NCI-H1417 (cell line): ENCODE measurements around the gene DZIP1L.
"Not testable (repeated sequence)": the region's sequence is repeated elsewhere in the genome, so short reads cannot be mapped to it uniquely, and the experiment has no call there.

Experiments
- DNase-seq, 3 experiments: peaks; one replicate each; lab custom pipeline; 2025; lab: John Stamatoyannopoulos, UW

Gene DZIP1L, protein sequence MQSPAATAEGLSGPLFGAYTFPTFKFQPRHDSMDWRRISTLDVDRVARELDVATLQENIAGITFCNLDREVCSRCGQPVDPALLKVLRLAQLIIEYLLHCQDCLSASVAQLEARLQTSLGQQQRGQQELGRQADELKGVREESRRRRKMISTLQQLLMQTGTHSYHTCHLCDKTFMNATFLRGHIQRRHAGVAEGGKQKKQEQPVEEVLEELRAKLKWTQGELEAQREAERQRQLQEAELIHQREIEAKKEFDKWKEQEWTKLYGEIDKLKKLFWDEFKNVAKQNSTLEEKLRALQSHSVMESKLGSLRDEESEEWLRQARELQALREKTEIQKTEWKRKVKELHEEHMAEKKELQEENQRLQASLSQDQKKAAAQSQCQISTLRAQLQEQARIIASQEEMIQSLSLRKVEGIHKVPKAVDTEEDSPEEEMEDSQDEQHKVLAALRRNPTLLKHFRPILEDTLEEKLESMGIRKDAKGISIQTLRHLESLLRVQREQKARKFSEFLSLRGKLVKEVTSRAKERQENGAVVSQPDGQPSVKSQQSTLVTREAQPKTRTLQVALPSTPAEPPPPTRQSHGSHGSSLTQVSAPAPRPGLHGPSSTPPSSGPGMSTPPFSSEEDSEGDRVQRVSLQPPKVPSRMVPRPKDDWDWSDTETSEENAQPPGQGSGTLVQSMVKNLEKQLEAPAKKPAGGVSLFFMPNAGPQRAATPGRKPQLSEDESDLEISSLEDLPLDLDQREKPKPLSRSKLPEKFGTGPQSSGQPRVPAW

GRCh38 chr3:138114988-138115971 is at the start of gene DZIP1L:
DZIP1L (minus strand) TSS chr3:138115608; CDS start chr3:138103971, 11,637 bp downstream.
- peak; percentile 58 to 81 (median 69) for DNase-seq

GRCh38 chr3:138165061-138165460 is 49.7 kb upstream of the DZIP1L start:
- DNase-seq = no peak

DNA sequence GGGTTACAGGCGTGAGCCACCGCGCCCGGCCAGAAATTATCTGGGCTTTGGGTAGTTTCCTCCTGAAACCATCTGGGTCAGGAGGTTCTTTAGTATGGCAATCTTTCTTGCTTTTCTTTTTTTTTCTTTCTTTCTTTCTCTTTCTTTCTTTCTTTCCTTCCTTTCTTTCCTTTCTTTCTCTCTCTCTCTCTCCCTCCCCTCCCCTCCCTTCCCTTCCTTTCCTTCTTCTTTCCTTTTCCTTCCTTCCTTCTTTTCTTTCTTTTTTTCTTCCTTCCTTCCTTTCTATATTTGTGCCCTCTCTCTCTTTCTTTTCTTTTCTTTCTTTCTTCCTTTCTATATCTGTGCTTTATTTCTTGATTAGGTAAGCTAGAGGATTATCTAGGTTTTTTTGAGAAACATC is 42.3 kb upstream of the DZIP1L start:
- DNase-seq = no peak

DNA sequence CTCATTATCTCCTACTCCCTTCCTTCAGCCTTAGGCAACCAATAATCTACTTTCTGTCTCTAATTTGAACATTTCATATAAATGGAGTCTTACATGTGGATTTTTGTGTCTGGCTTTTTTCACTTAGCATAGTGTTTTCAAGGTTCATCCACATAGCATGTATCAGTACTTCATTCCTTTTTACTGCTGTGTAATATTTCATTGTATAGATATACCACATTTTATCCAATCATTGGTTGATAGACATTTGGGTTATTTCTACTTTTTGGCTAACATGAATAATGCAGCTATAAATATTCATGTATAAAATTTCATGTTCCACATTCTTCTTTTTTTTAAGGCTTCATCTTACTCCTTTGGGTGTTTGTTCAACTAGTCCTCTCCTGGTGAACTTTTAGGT is 39.1 kb upstream of the DZIP1L start:
- DNase-seq = no peak

DNA sequence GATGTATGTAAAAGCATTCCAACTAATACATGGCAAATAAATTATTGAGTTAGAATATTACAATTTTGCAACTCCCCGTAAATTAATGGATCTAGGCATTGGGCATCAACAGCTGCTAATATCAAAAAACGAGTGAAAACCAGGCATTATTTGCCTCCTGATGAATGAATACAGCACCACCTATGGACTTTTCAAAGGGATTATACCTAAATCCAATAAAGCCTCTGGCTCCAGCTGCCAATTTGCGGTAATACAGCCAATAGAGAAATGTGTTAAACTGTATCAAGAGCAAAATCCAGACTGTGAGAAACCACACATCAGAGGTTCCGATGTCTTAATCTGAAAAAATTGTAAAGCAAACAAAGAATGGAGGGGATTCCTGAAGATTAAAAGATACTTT is 33.1 kb upstream of the DZIP1L start:
- DNase-seq = no peak

GRCh38 chr3:138142181-138142580 is 26.8 kb upstream of the DZIP1L start:
- DNase-seq = not testable (repeated sequence)

- DNase-seq = no peak
Measured at GRCh38 chr3:138140940-138141339, 25.5 kb upstream of the DZIP1L start.

DNA sequence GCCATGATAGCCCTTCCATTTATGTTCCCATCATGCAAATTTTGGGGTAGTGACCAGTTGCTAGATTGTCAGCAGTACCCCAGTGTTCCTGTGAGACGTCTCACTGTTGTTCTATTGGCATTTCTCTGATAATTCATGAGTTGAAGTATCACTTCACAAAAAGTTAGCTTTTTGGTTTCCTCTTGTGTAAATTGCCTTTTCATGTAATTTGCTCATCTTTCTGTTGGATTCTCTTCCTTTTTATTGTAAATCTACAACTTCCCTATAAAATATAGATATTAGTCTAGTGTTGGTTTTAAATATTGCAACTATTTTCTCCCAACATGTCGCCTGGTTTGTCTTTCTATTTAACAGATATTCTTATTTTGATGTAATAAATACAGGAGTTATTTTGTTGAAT is 24.3 kb upstream of the DZIP1L start:
- no peak for DNase-seq

GRCh38 chr3:138137861-138138260 is 22.5 kb upstream of the DZIP1L start:
- no peak for DNase-seq

GRCh38 chr3:138136201-138136600 is 20.8 kb upstream of the DZIP1L start:
- no peak for DNase-seq

DNA sequence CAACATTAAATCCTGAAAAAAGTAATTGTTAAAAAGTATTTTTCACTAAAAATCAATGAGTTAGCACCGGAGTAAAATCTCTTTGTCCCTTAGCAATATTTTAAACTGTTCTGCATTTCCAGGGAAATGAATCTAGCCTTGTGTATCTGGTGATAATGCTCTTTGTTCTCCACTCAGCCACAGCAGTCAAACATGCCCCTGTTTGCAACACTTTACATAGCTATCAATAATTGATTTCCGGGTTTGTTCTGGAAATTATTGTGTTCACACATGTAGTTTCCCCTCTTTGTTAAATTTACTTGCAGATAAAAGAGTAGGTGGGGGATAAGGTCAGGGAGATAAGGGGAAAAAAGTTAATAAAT is 20.4 kb upstream of the DZIP1L start:
- DNase-seq = no peak

DNA sequence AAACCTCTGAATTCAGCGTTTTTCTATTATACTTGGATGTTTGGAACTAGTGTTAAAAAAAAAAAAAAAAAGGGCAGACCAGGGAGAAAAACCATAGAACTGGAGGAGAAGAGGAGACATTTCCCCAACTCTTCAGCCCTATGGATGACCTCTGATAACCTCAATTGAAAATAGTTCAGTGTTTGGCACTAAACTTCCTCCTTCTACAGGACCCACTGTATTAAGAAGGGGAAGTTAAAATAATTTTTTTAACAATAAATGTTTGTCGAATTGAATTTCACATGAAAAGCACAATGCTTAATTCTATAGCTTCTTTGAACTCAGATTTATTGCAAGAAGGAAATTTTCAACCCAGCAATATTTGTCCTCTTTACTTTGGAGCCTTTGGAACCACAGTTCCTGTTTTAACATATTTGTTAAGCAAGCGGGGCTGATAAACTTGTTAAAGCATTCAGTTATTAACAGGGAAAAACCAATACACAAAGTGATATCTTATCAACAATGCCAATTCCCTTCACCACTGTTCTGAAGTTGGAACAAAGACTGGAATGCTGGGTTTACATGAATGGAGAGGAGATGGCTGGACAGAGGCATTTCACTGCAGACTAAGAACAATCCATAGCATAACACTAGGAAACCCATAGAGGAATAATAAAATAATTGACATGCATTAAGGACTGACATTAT is 19.9 kb upstream of the DZIP1L start:
- no peak for DNase-seq

GRCh38 chr3:138132239-138132638 is 16.8 kb upstream of the DZIP1L start, which contains the start of gene A4GNT:
A4GNT (minus strand) TSS chr3:138132390; CDS start chr3:138131256, 1,134 bp downstream.
- DNase-seq = no peak

DNA sequence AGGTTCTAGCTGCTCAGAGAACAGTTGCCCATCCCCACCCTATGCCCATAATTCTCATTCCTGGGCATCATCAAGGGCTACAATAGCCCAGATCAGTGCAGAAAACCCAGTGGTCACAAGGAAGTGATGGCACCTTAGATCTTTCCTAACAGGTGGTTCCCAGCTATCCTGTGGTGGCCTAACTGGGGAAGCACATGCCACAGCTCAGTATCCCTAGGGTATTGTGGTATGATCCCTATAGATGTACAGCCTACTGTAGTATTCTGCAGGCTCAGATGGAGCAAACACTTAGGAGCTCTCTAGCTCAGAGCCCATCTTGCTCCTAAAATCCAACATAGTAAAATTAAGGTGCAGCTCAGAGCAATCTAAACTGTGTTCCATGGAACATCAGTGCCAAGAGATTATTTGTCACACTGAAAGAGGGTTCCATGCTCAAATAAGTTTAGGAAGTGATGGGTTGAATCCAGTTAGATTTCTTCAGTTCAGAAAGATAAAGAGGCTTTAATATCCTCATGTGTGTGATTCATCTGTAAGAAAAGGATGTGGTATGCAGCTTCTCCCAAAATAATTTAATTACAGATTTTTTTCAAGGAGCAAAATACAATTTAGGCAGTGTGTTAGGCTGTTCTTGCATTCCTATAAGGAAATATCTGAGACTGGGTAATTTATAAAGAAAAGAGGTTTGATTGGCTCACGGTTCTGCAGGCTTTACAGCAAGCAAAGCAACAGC is 12.4 kb upstream of the DZIP1L start:
- no peak for DNase-seq

DNA sequence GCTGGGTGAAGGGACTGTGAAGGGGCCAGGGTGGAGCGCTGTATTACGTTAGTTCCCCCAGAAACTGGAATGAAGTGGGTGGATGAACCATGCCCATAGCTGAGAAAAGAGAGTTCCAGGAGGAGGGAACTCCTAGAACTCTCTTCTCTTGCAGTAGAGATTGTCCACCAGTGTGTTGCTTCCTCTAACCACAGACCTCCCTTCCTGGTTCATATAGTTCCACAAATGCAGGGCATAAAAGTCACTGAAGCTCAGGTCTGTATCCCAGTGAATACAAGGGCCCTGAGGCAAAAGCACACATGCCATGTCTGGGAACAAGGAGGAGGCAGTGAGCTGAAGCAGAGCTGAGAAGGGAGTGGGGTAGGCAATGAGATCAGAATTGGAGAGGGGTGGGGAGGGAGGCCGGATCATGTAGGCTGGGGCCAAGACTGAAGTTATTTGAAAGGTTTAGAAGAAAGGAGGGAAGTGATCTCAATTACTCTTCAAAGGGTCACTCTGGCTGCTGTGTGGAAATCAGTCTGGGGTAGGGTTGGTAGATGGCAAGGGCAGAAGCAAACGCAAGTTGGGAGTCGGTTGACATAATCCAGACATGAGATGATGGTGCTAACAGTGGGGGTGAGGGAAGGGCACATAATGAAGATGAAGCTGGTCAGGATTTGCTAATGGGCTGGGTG is 10.3 kb upstream of the DZIP1L start:
- no peak for DNase-seq

- DNase-seq = no peak
Measured at GRCh38 chr3:138124706-138125355, 9.4 kb upstream of the DZIP1L start.

DNA sequence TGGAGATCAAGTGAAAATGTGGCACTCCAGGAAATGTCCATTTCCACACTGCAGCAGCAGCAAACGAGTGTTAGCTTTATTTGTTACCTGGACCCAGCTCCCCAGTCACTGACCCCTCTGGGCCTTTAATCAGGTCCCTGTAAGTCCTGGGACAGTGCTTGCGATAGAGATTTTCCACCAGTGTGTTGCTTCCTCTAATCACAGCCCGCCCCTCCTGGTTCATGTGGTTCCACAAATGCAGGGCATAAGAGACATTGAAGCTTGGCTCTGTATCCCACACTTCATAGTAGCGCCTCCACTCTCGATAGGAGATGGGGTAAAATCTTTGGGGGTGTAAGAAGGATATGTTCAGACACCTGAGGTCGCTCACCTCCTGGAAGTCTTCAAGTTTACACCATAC is 8.8 kb upstream of the DZIP1L start:
- DNase-seq = no peak

DNA sequence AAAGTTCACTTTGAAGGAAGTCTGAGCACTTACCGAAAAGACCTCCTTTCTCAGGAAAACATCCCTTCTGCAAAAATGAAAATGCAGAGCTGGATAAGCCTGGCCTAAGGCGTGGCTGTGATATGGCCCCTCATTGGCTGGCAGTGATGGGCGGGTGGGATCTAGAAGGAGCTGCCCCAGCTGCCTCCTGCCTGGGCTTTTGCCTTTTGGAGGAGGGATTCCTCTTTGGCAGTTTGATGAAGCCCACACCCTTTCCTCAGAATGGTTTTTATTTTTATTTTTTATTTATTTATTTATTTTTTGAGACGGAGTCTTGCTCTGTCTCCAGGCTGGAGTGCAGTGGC is 4.0 kb upstream of the DZIP1L start:
- no peak for DNase-seq

DNA sequence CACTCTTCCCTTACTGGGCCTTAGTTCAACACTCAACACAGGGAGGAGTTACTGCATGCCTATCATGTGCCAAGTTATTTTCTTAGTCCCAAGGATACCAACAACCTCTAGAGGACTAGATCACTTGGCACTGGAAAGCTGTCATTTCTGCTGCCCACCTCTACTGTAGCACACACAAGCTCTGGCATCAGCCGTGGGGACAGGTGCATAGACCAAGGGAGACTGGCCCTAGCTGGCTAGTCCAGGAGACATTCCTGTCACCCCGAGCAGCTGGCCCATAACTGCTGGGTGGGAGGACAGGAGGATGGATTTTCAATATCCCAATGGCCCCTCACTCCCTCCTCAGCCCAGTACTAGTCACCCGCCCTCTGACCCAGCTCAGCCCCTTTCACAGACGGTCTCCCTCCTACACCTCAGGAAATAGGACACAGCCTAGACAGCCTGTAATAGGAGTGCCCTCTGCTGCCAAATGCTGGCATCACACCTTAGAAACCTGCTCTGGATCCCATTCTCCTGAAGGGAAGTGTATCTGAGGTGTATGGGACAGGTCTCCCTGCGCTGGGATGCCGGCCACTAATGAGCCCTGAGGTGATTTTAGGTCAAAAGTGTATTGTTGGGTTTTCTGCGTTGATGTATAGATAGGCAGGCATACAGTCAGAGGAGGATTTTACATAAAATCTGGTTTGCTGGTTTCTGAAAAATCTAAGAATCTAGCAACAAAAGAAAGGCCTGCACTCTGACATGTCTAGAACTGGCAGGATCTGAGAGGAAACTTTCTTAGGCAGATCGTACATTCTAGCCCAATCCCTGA is 3.4 kb upstream of the DZIP1L start:
- DNase-seq = peak; percentile 69 to 80 (median 72)
